HG03060 (cell line): ENCODE results near the gene CYGB.
"Not testable (repeated sequence)": the region's sequence is repeated elsewhere in the genome, so short reads cannot be mapped to it uniquely, and the experiment has no call there.

ENCODE experiments used
- ATAC-seq: cut with Tn5 transposase; IDR thresholded peaks from one replicate; pipeline ENCODE4 v1.9.1; 2021; ENCODE audit warnings: low read depth, moderate number of reproducible peaks; ENCODE audit not compliant: unreplicated experiment

Gene CYGB

DNA sequence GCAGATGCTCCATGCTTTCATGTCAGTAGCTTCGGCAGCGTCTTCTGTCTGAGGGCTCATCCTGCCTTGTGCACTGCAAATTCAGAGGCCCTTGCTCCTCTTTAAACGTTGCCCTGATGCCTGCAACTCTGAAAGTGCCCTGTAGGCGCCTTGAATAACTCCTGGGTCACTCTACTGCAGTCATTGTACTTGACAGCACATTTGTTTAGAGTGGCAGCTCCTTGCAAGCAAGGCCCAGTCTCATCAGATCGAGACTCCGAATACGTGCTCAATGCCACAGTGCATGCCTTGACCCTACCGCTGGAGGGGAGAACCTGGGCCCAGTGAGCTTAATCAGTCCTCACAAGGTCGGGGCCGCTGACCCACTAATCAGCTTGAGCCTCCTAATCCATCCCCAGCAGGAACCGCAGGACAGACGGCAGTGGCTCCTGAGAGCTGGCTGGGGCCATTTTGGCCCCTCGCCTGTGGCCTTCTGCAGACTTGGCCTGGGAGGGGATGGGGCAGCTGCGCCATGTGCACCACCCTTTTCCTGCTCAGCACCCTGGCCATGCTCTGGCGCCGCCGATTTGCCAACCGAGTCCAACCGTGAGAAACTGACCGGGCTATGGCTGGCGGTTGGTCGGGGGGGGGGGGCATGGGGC, 2.2 kb upstream of the CYGB start, which contains the start of gene PRCD:
PRCD (plus strand) TSS at position 414 of the 641 bp plus-strand sequence; CDS start at position 512, 98 bp downstream.
- ATAC-seq, result no peak

DNA sequence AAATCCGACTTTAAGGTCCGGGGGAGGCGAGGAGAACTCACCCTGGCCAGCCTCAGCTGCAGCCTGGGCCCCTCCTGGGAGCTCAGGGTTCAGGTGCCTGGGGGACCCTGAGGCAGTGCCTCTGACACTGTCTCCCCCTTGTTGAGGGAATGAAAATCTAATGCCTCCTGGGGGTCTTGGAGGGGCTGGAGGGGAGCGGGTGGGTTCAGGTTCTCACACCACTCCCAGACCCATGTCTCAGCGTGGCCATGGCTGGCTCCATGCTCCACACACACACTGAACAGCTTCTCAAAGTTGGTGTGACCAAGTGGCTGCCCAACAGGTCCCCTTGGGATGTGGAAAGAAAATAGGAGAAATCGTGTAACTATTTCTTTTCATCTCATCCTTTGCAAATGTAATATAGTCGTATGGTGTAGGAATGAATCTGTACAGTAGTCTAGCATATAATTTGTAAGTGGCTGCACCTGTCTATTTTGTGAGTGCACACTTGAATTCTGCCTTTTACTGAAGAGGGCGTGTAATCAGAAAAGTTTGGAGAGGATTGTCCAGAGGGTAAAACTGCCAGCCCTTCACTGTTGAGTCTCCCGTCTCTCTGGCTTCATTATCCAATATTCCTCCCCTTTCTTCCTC, 1.5 kb upstream of the CYGB start:
- ATAC-seq, result no peak

DNA sequence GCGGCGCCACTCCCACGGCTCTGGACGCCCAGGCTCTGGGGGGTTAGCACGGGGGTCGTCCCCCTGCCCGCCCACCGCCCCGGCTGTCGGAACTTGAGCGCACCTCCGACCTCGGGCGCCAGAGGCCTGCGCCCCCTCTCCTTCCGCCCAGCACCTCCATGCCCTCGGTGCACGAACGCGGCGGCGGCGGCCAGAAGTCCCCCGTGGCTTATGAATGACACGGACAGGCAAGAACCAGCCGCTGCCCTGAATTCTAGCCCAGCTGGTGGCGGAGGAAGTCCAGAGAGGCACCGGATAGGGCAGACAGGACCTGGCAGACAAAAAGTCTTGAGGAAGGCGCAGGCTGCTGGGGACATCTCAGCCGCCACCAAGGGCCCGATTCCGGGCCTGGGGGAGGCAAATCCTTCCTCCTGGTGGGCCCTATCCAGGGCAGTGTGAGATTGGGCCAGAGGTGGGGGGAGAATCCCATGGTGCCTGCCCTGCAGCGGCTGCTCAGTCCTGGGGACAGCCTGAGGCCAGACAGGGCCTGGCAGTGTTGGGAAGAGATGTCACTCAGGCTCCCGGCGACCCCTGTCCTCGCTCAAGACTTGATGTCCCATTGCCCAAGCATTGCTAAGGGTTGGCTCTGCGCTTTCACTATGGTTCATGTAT, 897 bp upstream of the CYGB start:
- no peak for ATAC-seq

DNA sequence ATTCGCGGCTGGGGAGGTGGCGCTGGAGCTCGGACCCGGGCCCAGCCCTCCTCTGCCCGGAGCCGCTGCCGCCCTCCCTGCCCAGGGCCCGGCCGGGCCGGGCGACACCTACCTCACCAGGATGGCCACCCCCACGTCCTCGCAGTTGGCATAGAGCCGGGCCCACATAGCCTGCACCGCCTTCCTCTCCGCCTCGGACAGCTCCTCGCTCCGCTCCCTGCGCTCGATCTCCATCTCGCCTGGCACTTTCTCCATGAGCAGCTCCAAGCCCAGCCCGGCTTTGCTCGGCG, 276 bp downstream of the CYGB start:
- no peak for ATAC-seq

DNA sequence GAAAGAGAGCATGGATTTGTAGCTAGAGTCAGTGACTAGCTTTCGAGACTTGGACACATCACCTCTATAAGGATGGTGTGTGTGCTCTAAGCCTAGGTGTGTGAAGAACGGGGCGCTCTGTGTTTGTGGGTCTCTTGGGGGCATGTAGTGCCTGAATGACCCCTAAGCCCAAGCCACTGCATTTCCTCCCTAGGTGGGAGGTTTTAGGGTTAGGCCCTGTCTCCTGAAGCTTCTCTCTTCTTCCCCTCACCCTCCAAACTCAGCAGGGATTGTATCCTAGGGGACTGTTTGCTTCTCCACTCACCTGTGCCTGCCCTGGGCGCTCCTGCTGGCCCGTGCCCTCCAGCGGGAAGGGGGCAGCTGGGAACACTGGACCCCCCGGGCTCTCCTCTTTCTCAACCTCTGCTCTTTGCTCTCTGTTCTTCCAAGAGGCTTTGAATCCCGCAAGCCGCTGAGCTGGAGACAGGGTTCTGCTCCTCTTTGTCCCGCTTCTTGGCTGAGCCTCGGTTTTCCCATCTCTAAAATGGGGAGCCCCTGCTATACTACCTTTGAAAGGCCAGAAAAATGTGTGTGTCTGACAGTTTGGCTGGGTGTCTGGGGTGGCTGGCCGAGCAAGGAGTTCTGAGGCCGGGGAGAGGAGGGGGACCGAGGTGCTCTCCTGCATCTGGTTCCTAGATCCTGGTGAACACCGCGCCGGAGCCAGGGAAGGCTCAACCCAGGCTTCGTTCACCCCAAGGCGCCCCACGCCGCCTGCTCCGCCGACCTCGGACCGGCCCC, 810 bp downstream of the CYGB start:
- no peak for ATAC-seq

DNA sequence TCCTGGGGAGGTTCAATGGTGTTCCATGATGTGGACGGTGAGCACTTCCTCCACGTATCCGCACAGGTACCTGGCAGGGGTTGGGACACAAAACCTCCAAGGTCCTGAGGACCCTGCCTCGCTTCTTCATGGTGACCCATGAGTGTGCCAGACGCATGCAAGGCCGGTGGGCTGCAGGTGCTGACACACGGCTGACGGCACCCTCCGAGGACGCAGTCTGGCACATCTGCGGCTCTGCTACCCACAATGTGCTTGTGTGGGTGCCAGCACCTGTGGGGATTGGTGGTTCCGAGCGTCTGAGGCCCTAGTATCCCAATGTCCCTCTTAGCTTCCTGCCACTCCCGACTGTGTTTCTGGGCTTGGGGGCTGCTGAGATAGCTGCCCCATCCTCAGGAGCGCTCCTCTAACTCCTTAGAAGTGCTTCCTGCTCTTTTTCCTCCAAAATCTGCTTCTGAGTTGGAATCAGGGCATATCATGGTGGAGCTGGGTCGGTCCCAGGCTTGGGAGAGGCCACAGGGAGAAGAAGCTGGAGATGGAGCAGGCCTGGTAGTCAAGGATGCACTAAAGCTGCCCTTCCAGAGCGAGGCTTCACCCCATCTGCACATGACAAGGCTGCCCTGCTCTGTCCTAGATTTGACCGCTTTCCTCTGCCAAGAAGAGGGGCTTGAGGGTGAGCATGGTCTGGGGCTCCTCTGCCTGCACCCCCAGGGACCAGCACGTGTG, 1.6 kb downstream of the CYGB start:
- ATAC-seq, result no peak

DNA sequence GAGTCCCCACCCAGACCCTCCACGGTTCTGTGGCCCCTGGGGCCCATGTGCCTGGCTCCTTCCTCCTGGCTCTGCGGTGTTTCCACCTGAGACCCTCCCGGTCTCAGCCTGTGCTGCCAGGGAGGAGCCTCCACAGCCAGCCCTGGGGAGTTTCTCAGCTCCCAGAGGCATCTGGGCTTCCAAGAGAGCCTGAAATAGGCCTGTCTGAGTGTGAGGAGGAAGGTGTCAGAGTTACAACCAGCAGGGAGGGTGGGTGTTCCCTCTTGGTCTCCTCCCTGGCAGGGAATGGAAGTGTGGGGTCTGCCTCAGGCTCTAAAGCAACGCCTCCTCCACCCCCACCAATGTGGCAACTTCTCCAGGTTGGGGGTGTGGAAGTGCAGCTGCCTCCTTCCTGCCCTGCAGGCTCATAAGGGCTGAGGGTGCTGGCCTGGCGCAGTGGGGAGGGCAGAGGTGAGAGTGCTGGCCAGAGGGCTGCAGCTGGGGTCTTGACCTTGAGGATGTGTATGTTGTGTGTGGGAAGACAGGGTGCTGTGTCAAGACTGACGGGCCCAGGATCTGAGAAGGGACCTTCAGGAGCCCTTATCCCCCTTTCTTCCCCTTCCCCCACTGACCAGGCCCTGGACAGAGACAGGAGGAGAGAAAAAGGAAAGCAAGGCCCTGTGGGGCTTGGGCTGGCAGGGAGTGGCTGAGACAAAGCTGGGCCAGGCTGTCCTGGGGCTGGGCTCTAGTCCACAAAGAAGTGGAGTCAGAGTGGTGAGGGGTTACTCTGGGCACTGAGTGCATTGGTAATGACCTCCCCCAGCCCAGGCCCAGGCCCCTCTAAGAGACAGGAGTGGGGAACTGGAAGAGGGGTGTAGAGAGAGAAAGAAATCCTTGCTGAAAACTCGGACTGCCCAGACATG, 2.4 kb downstream of the CYGB start:
- no peak for ATAC-seq

DNA sequence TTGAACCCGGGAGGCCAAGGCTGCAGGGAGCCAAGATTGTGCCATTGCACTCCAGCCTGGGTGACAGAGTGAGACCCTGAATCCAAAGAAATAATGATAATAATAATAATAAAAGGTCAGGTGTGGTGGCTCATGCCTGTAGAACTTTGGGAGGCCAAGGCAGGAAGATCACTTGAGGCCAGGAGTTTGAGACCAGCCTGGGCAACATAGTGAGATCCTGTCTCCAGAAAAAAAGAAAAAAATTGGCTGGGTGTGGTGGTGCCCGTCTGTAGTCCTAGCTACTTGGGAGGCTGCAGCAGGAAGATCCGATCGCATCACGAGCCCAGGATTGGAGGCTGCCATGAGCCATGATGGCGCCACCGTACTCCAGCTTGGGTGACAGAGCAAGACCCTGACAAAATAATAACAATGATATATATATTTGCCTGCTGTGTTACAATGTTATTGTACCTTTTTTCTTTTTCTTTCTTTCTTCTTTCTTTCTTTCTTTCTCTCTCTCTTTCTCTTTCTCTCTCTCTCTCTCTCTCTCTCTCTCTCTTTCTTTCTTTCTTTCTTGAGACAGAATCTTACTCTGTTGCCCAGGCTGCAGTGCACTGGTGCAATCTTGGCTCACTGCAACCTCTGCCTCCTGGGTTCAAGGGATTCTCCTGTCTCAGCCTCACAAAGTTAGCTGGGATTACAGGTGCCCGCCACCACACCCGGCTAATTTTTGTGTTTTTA, 3.7 kb downstream of the CYGB start:
- not testable (repeated sequence) for ATAC-seq

DNA sequence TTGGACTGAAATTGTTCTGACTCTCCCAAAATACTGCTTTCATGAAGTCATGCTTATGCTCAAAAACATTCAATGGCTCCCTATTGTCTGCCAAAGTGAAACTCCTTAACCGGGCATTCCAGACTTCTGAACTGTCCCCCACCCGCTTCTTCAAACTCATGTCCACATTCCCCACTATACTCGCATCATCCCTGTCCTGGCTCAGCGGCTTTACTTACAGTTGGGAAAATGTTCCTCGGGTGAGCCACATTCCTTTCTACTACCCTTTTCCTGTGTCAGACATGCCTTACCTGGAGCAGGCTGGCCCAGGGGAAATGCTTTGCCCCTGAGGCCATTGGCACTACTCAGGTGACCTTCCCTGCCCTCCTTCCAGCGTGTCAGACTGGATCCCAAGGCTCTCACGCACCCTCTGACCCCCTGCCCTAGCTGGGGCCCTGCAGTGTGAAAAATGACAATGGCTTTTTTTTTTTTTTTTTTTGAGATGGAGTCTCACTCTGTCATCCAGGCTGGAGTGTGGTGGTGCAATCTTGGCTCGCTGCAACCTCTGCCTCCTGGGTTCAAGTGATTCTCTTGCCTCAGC, 5.3 kb downstream of the CYGB start:
- no peak for ATAC-seq

DNA sequence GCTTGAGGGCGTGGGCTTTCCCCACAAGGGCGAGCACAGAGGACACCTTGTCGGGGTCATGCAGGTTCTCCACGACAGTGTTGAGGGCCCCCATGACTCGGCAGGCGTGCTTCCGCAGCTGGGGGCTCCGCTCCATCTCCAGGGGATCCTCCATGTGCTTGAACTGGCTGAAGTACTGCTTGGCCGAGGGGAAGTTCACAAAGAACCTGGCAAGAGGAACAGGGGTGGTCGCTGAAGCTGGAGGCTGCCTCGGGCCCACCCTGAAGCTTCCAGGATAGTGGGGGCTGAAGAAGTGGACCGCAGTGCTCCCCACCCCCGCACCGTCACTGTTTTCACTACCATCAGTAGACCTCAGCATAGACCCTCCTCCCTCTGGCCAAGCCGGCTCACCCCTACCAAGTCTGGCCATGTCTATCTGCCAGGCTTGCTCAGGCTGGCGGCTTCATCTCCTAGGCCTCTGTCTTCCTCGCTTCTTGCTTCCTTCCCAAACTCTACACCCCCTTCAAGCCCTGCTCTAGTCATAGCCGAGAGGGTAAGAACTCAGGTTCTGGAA, 5.9 kb downstream of the CYGB start:
- no peak for ATAC-seq

DNA sequence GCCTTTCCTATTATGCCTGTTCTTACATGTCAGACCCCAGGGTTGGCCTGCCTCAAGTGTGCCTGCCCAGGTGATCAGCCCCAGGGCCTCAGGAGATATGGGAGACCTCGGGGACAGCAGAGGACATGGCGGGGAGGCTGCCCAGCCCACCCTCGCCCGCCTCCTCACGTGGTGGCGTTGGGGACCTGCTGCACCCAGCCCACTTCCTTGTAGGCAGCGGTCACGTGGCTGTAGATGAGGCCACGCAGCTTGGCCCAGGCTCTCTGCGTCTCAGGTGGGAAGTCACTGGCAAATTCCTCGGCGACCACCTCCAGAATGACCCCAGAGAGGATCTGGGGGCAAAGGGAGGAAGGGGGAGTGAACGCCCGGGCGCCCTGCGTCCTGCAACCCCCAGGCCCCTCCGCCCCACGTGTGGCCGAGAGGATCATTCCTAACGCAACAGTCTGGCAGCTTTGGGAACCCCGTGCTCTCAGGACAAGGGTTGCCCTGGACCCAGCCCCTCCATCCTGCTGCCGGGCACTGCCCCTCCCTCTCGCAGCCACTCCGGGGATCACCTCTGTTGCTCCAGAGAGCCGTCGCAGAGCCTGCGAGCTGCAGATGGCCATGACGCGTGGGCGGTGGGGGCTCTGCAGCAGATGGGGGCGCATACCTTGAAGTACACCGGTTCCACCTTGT, 6.6 kb downstream of the CYGB start:
- ATAC-seq, result no peak

DNA sequence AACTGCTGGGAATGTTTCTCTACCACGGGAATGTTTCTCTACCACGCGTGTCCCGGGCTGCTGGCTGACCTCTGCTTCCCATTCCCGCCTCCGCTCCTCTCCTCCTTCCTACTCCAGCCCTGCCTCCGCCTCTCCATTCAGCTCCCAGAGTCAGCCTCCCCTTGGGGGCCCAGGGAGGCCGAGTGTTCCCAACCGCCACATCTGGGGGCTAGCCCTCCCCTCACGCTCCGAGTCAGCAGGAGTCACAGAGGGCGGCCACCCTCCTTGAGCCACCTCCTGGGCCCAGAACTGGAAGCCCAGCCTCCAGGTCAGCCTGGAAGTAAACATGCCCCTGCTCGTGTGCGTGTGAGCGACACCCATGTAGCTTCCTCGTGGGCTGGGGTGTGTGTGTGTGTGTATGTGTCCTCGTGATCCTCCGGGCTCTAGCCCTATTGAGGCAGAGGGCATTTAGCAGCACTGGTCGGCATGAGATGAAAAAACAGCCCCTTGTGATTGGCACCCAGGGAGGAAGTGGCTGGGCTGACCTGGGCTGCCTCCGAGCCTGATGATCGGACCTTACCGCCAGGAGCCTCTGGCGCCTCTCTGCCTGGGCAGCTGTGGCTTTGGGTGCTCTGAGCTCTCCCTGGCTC, 7.3 kb downstream of the CYGB start:
- ATAC-seq, result no peak

DNA sequence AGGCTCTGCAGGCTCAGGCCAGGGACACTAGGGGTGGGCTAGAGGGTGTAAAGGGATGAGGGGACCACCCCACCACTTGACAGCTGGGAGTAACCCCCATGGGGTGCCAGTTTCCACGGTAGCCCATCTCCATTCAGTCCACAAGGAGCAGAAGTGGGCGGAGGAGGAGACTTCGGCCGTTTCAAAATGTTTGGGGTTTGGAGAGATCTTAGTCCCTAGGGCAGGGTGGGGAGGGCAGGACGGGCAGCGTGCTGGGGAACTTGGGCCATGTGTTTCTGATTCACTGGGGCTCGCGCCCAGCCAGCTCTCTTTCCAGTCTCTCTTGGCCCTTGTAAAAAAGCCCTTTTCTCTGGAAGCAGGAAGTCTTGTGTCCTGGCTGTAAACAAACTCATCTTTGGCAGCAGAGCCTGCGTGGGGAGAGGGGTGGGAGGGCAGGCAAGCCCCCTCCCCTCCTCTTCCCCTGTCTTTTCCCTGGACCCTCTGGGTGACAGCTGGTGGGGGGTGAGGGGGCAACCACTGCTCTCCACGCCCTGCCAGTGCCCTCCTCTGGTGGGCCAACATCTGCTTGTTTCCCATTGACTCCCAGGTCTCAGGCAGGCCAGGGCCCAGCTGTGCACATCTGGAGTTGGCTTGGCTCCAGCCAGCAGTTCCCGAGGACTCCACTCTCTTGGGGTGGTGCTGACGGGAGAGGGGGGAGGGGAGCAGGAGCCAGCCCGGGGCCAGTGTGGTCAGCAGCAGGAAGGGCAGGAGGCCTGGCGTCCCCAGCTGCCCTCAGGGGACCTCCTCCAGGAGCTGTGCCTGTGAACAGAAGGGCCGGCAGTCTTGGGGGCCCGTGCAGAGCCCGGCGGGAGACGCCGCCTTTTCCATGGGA, 8.1 kb downstream of the CYGB start:
- no peak for ATAC-seq

DNA sequence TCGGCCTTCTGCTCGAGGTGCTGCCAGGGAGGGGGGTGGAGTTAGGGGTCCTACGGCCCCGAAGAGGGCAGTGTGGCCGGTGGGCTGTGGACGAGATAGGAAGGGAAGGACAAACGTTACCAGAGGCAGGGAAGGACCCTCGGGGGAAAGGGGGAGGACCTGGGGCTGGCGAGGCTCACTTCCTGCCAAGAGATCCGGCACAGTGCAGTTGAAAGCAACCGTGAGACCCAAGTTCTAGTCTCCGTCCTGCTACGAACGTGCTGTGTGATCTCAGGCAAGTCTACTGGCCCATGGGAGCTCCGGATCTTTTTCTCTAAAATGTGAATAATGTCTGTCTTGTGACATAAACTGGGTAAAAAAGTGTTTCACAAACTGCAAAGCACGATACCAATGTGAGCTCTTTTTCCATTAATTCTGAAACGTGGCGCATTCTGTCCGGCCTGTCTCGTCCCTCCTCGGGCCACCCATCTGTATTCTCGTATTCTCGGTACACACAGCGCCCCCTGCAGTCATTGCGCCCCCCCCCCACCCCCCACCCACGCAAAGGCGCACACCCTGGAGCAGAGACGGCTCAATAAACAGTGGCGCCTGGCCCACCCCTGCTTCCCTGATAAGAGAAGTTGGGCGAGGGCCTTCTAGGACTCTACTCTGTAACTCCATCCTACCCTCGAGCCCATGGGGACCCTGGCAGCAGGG, 8.8 kb downstream of the CYGB start:
- no peak for ATAC-seq

DNA sequence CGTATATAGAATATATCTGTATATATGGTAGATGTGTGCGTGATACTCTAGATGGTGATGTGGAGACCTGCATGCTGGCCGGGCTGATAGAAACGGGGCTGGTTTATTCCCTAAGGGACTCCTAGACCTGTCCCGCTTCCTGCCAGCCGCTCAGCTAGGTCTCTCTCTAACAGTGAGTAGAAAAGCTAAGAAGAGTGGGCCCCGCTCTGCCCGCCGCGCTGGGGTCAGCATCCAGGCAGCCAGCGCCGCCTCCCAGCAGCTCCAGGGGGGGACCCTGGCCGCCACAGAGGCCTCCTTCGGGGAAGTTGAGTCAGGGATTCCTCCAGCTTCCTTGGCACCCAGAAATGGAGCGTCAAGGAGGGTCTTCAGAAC, 9.4 kb downstream of the CYGB start:
- no peak for ATAC-seq
